Peyer's patch (tissue), 4 donors: ENCODE results near the gene POLR1A.

ENCODE experiments used
- CTCF ChIP-seq, 6 experiments: fragments of 450-650 bp in 4 of 6; fragments of 200-600 bp in 2 of 6; sonication (generic) in 1 of 6; IDR thresholded peaks; one replicate each; pipeline ENCODE4 v1.5.1; 2017 to 2019; ENCODE audit warnings: antibody characterized with exemption in 6 of 6, mild to moderate bottlenecking in 3 of 6, moderate library complexity in 1 of 6
- POLR2A ChIP-seq, 2 donors: fragments of 450-650 bp; IDR thresholded peaks; one replicate each; pipeline ENCODE4 v1.5.1; 2017; ENCODE audit warnings: antibody characterized with exemption in 2 of 2, mild to moderate bottlenecking in 2 of 2, moderate library complexity in 2 of 2

- TF ChIP-seq POLR2A (IDR thresholded peaks at IDR 0.05) (no peak), CTCF (IDR thresholded peaks at IDR 0.05) (no peak)
These were observed 77.5 kb downstream of the POLR1A start for GRCh38 chr2:86027922-86028765.
